OCI-LY3 (cell line): ENCODE results near the gene TNFRSF6B.

Source experiments
- H2AFZ ChIP-seq: fragments of 200-600, 300-600 bp; shearing (Covaris generic); 2 replicates; pipeline ENCODE4 v1.6.0; 2014; ENCODE audit warnings: antibody characterized with exemption, low read depth, low read length
- H3K27ac ChIP-seq: fragments of 200-600, 300-600 bp; sonication (generic); 2 replicates; pipeline ENCODE4 v1.5.1; 2014; ENCODE audit warnings: mild to moderate bottlenecking, low read length, moderate library complexity, mixed read lengths
- H3K27me3 ChIP-seq: fragments of 200-600, 300-600 bp; sonication (generic); 2 replicates; pipeline ENCODE4 v1.6.1; 2014; ENCODE audit warnings: low read depth, low read length, mixed read lengths
- H3K36me3 ChIP-seq: fragments of 200-600, 300-600 bp; sonication (generic); replicated peaks from 2 replicates; pipeline ENCODE3; 2014; ENCODE audit warnings: low read depth, low read length, mixed read lengths
- H3K4me1 ChIP-seq: fragments of 300-600, 200-600 bp; sonication (generic); 2 replicates; pipeline ENCODE4 v1.6.1; 2014; ENCODE audit warnings: low read length, mixed read lengths
- H3K4me2 ChIP-seq: fragments of 200-600, 300-600 bp; sonication (generic); 2 replicates; pipeline ENCODE4 v1.6.1; 2014; ENCODE audit warnings: low read length, mixed read lengths
- H3K4me3 ChIP-seq: fragments of 300-600, 200-600 bp; sonication (generic); 2 replicates; pipeline ENCODE4 v1.5.1; 2014; ENCODE audit warnings: antibody characterized with exemption, mild to moderate bottlenecking, low read length, moderate library complexity
- H3K79me2 ChIP-seq: fragments of 300-600, 200-600 bp; shearing (Covaris generic); 2 replicates; pipeline ENCODE4 v1.6.1; 2014; ENCODE audit warnings: mild to moderate bottlenecking, low read length, mixed read lengths
- H3K9ac ChIP-seq: fragments of 300-600, 200-600 bp; shearing (Covaris generic); 2 replicates; pipeline ENCODE4 v1.6.0; 2014; ENCODE audit warnings: mild to moderate bottlenecking, low read length, moderate library complexity
- H3K9me3 ChIP-seq: fragments of 200-600, 300-600 bp; shearing (Covaris generic); 2 replicates; pipeline ENCODE4 v1.6.1; 2014; ENCODE audit warnings: low read length, mixed read lengths; ENCODE audit not compliant: insufficient read depth
- H4K20me1 ChIP-seq: fragments of 200-600, 300-600 bp; sonication (generic); 2 replicates; pipeline ENCODE4 v1.6.1; 2016; ENCODE audit warnings: low read length, mixed read lengths; ENCODE audit not compliant: insufficient read depth
- EZH2phosphoT487 ChIP-seq: fragments of 200-600 bp; shearing (Covaris generic); IDR thresholded peaks from 2 replicates; pipeline ENCODE4 v1.6.1; 2018; ENCODE audit warnings: antibody characterized with exemption, mixed run types, low read depth
- TF ChIP-seq, protein P1 (sequence below): fragments of 200-600, 300-600 bp; sonication (generic); IDR thresholded peaks from 2 replicates; pipeline ENCODE4 v1.5.1; 2014; ENCODE audit warnings: antibody characterized with exemption, low read length, low read depth

The TNFRSF6B gene

GRCh38 chr20:63688228-63689045 is 8.0 kb upstream of the TNFRSF6B start:
- Histone ChIP-seq H3K9me3 (no peaks in the 10 kb centered on the region), H3K9ac (no peak overlapping the region), H4K20me1 (no peaks in the 10 kb centered on the region), H3K4me1 (no peaks in the 10 kb centered on the region), H2AFZ (no peak overlapping the region), H3K36me3 (no peaks in the 10 kb centered on the region), H3K4me3 (no peak overlapping the region), H3K27ac (no peak overlapping the region), H3K79me2 (no peaks in the 10 kb centered on the region), H3K27me3 (no peaks in the 10 kb centered on the region), H3K4me2 (no peak overlapping the region)
- TF ChIP-seq, protein P1, sequence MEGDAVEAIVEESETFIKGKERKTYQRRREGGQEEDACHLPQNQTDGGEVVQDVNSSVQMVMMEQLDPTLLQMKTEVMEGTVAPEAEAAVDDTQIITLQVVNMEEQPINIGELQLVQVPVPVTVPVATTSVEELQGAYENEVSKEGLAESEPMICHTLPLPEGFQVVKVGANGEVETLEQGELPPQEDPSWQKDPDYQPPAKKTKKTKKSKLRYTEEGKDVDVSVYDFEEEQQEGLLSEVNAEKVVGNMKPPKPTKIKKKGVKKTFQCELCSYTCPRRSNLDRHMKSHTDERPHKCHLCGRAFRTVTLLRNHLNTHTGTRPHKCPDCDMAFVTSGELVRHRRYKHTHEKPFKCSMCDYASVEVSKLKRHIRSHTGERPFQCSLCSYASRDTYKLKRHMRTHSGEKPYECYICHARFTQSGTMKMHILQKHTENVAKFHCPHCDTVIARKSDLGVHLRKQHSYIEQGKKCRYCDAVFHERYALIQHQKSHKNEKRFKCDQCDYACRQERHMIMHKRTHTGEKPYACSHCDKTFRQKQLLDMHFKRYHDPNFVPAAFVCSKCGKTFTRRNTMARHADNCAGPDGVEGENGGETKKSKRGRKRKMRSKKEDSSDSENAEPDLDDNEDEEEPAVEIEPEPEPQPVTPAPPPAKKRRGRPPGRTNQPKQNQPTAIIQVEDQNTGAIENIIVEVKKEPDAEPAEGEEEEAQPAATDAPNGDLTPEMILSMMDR: no peak
- no peak for TF ChIP-seq EZH2phosphoT487

DNA sequence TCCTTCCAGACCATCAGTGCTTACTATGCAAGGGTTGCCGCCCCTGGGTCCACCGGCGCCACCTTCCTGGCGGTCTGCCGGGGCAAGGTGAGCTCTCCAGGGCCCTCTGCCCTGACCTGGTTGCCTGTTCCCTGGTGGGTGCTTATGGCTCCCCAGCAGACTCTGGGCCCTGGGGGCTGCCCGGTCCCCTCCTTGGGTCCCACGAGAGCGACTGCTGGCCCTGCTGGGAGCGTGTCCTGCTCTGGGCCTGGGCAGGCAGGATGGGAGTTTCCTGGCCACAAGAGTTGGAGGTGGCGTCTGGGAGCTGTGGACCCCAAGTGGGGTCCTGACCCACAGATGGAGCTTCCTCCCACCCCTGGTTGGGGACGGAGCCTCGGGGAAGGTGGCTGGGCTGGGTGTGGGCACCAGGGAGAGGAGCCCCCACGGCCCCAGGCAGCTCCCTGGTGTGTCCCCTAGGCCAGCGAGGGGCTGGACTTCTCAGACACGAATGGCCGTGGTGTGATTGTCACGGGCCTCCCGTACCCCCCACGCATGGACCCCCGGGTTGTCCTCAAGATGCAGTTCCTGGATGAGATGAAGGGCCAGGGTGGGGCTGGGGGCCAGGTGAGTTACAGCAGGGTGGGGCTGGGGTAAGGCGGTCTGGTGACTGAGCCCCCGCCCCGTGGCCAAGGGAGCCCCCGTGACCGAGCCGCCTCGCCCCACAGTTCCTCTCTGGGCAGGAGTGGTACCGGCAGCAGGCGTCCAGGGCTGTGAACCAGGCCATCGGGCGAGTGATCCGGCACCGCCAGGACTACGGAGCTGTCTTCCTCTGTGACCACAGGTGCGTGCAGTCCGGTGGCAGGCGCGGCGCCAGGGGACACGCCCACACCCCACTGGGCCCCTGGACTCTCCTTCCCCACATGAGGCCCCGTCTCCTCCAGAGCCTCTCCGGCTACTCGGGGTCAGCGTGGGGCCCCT is 7.1 kb upstream of the TNFRSF6B start:
- H3K36me3 ChIP-seq: no peaks in the 10 kb centered on the region
- H3K4me2 ChIP-seq: no peak overlapping the region
- no peaks in the 10 kb centered on the region for H3K27me3 ChIP-seq
- no peak overlapping the region for H3K4me3 ChIP-seq
- H4K20me1 ChIP-seq: no peaks in the 10 kb centered on the region
- no peak overlapping the region for H3K9ac ChIP-seq
- no peak overlapping the region for H3K27ac ChIP-seq
- H3K4me1 ChIP-seq: no peaks in the 10 kb centered on the region
- no peak for TF ChIP-seq EZH2phosphoT487
- TF ChIP-seq, protein P1: no peak
- no peaks in the 10 kb centered on the region for H3K9me3 ChIP-seq
- no peak overlapping the region for H2AFZ ChIP-seq
- no peaks in the 10 kb centered on the region for H3K79me2 ChIP-seq

DNA sequence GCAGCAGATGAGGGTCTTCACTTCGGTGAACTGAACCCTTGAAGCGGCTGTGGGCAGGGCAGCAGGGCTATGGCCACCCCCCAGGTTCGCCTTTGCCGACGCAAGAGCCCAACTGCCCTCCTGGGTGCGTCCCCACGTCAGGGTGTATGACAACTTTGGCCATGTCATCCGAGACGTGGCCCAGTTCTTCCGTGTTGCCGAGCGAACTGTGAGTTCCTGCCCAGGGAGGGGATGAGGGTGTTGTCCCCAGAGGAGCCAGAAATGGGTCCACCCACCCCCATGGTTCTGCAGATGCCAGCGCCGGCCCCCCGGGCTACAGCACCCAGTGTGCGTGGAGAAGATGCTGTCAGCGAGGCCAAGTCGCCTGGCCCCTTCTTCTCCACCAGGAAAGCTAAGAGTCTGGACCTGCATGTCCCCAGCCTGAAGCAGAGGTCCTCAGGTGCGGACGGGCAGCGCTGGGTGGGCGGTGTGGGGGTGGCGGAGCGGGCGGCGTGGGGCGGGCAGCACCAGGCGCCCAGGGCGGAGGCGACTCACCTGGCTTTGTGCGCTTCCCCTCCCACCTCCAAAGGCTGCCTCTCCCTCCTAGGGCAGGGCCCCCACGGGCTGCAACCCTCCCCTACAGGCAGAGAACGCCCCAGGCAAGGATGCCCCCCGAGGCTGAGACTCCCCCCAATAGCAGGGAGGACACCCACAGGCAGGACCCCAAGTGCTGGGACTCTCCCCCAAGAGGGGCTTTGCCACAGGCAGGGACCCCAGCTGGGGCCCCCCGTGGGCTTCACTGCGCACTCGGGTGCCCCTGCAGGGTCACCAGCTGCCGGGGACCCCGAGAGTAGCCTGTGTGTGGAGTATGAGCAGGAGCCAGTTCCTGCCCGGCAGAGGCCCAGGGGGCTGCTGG is 6.2 kb upstream of the TNFRSF6B start:
- Histone ChIP-seq H3K9ac (no peak overlapping the region), H3K4me1 (no peaks in the 10 kb centered on the region), H4K20me1 (no peaks in the 10 kb centered on the region), H3K79me2 (no peaks in the 10 kb centered on the region), H3K4me3 (no peak overlapping the region), H3K27me3 (no peaks in the 10 kb centered on the region), H3K9me3 (no peaks in the 10 kb centered on the region), H3K27ac (no peak overlapping the region), H3K4me2 (no peak overlapping the region), H3K36me3 (no peaks in the 10 kb centered on the region), H2AFZ (no peak overlapping the region)
- TF ChIP-seq, protein P1: no peak
- TF ChIP-seq EZH2phosphoT487: no peak
